ENCODE measurements around the gene GTPBP10.

DNA sequence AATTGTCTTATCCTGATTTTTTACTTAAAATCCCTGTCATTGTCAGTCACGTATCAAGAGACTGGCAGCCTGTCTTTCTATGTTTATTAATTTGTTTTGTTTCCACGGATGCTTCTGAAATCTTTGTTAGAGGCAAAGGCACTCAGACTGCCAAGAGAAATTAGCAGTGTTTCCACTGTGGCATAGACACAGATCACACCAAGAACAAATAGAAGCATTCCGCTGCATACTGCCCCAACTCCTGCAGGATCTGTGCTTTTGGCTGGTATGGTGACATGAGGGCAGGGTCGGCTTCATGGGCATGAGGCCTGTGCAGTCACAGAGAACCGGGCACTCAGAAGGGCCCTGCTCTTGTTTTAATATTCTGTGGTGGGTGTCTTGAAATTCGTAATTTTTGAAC is 75.1 kb downstream of the GTPBP10 start:
- TF ChIP-seq, protein P1, sequence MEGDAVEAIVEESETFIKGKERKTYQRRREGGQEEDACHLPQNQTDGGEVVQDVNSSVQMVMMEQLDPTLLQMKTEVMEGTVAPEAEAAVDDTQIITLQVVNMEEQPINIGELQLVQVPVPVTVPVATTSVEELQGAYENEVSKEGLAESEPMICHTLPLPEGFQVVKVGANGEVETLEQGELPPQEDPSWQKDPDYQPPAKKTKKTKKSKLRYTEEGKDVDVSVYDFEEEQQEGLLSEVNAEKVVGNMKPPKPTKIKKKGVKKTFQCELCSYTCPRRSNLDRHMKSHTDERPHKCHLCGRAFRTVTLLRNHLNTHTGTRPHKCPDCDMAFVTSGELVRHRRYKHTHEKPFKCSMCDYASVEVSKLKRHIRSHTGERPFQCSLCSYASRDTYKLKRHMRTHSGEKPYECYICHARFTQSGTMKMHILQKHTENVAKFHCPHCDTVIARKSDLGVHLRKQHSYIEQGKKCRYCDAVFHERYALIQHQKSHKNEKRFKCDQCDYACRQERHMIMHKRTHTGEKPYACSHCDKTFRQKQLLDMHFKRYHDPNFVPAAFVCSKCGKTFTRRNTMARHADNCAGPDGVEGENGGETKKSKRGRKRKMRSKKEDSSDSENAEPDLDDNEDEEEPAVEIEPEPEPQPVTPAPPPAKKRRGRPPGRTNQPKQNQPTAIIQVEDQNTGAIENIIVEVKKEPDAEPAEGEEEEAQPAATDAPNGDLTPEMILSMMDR (IDR thresholded peaks at IDR 0.05 in 2 of 3, conservative IDR thresholded peaks at IDR 0.05 in 1 of 3; ENCODE audit: insufficient read depth in 2 of 3, low read depth in 1 of 3, low read length in 3 of 3) = no peak
- TF ChIP-seq MAZ (CRISPR knock-in tag; conservative IDR thresholded peaks at IDR 0.05 in 1 of 2, IDR thresholded peaks at IDR 0.05 in 1 of 2) (no peak), NCOA1 (IDR thresholded peaks at IDR 0.05; ENCODE audit: low read depth) (no peak), LCOR (CRISPR knock-in tag; IDR thresholded peaks at IDR 0.05) (no peak), RNF2 (IDR thresholded peaks at IDR 0.05) (no peak), MTA3 (IDR thresholded peaks at IDR 0.05; ENCODE audit: borderline replicate concordance) (no peak), ELF2 (CRISPR knock-in tag; IDR thresholded peaks at IDR 0.05) (no peak), SP1 (CRISPR knock-in tag; IDR thresholded peaks at IDR 0.05) (no peak)
- TF ChIP-seq, protein P2, sequence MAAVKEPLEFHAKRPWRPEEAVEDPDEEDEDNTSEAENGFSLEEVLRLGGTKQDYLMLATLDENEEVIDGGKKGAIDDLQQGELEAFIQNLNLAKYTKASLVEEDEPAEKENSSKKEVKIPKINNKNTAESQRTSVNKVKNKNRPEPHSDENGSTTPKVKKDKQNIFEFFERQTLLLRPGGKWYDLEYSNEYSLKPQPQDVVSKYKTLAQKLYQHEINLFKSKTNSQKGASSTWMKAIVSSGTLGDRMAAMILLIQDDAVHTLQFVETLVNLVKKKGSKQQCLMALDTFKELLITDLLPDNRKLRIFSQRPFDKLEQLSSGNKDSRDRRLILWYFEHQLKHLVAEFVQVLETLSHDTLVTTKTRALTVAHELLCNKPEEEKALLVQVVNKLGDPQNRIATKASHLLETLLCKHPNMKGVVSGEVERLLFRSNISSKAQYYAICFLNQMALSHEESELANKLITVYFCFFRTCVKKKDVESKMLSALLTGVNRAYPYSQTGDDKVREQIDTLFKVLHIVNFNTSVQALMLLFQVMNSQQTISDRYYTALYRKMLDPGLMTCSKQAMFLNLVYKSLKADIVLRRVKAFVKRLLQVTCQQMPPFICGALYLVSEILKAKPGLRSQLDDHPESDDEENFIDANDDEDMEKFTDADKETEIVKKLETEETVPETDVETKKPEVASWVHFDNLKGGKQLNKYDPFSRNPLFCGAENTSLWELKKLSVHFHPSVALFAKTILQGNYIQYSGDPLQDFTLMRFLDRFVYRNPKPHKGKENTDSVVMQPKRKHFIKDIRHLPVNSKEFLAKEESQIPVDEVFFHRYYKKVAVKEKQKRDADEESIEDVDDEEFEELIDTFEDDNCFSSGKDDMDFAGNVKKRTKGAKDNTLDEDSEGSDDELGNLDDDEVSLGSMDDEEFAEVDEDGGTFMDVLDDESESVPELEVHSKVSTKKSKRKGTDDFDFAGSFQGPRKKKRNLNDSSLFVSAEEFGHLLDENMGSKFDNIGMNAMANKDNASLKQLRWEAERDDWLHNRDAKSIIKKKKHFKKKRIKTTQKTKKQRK (IDR thresholded peaks at IDR 0.05; ENCODE audit: borderline replicate concordance, low read depth, low read length) = no peak
- TF ChIP-seq, protein P3, sequence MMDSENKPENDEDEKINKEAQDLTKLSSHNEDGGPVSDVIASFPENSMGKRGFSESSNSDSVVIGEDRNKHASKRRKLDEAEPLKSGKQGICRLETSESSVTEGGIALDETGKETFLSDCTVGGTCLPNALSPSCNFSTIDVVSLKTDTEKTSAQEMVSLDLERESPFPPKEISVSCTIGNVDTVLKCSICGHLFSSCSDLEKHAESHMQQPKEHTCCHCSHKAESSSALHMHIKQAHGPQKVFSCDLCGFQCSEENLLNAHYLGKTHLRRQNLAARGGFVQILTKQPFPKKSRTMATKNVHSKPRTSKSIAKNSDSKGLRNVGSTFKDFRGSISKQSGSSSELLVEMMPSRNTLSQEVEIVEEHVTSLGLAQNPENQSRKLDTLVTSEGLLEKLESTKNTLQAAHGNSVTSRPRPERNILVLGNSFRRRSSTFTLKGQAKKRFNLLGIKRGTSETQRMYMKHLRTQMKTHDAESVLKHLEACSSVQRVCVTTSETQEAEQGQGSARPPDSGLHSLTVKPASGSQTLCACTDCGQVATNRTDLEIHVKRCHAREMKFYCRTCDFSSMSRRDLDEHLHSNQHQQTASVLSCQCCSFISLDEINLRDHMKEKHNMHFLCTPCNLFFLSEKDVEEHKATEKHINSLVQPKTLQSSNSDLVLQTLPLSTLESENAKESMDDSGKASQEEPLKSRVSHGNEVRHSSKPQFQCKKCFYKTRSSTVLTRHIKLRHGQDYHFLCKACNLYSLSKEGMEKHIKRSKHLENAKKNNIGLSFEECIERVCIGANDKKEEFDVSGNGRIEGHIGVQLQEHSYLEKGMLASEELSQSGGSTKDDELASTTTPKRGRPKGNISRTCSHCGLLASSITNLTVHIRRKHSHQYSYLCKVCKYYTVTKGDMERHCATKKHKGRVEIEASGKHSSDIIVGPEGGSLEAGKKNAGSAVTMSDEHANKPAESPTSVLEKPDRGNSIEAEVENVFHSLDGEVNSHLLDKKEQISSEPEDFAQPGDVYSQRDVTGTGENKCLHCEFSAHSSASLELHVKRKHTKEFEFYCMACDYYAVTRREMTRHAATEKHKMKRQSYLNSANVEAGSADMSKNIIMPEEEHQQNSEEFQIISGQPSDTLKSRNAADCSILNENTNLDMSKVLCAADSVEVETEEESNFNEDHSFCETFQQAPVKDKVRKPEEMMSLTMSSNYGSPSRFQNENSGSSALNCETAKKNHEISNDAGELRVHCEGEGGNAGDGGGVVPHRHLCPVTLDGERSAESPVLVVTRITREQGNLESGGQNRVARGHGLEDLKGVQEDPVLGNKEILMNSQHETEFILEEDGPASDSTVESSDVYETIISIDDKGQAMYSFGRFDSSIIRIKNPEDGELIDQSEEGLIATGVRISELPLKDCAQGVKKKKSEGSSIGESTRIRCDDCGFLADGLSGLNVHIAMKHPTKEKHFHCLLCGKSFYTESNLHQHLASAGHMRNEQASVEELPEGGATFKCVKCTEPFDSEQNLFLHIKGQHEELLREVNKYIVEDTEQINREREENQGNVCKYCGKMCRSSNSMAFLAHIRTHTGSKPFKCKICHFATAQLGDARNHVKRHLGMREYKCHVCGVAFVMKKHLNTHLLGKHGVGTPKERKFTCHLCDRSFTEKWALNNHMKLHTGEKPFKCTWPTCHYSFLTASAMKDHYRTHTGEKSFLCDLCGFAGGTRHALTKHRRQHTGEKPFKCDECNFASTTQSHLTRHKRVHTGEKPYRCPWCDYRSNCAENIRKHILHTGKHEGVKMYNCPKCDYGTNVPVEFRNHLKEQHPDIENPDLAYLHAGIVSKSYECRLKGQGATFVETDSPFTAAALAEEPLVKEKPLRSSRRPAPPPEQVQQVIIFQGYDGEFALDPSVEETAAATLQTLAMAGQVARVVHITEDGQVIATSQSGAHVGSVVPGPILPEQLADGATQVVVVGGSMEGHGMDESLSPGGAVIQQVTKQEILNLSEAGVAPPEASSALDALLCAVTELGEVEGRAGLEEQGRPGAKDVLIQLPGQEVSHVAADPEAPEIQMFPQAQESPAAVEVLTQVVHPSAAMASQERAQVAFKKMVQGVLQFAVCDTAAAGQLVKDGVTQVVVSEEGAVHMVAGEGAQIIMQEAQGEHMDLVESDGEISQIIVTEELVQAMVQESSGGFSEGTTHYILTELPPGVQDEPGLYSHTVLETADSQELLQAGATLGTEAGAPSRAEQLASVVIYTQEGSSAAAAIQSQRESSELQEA (IDR thresholded peaks at IDR 0.05; ENCODE audit: low read depth) = no peak
